Neural crest cell (in vitro differentiated cells): ENCODE results near the gene ACOT13. TPM values are rescaled to one million over a fixed set of nuclear protein-coding genes. Genes with fewer than 3 reads are reported as not detected.

Experiments
- DNase-seq: peaks from one replicate; pipeline ENCODE4 v3.0.0; 2021; ENCODE audit warnings: low read depth, mixed read lengths, low spot score
- H3K27ac Mint-ChIP-seq: one replicate; pipeline ENCODE4 v1.8.0; 2021; ENCODE audit warnings: mild to moderate bottlenecking, mixed read lengths; ENCODE audit not compliant: unreplicated experiment
- H3K27me3 Mint-ChIP-seq: 2 replicates; pipeline ENCODE4 v1.8.0; 2021; ENCODE audit warnings: low read depth, mild to moderate bottlenecking, mixed read lengths
- H3K36me3 Mint-ChIP-seq: 2 replicates; pipeline ENCODE4 v1.8.0; 2021; ENCODE audit warnings: low read depth, mild to moderate bottlenecking, mixed read lengths
- H3K4me1 Mint-ChIP-seq: 2 replicates; pipeline ENCODE4 v1.8.0; 2021; ENCODE audit warnings: mixed read lengths
- H3K4me3 Mint-ChIP-seq: one replicate; pipeline ENCODE4 v1.8.0; 2021; ENCODE audit warnings: mild to moderate bottlenecking, mixed read lengths
- H3K9me3 Mint-ChIP-seq: 2 replicates; pipeline ENCODE4 v1.8.0; 2021; ENCODE audit warnings: mixed read lengths
- CTCF ChIP-seq: fragments of 200-600 bp; sonication (generic); conservative IDR thresholded peaks from 2 replicates; pipeline ENCODE4 v1.5.0; 2021; ENCODE audit warnings: antibody characterized with exemption, mild to moderate bottlenecking
- long read RNA-seq: library from polyadenylated mRNA; unstranded; transcript quantifications from one replicate; pipeline ENCODE4 v2.0.0, GENCODE V29; 2020
- total RNA-seq: library from RNA; stranded (reverse); gene quantifications from 2 replicates; pipeline ENCODE4 v1.2.1, GENCODE V29; 2021

The ACOT13 gene
- 27.4 and 30.3 TPM in 2 replicates for total RNA-seq
- long read RNA-seq, full-length matches to known transcripts = 14 of 21 reads
- long read RNA-seq, partial matches to known transcripts = 4 of 21 reads
- long read RNA-seq, other reads (novel, unspliced or antisense) = 3 of 21 reads

GRCh38 chr6:24666641-24667377 lies at the start of gene ACOT13, which contains the start of gene TDP2:
TSS of gene ACOT13 (plus strand) at chr6:24667077. CDS start at chr6:24667264, 187 bp downstream.
TSS of gene TDP2 (minus strand) at chr6:24666899. CDS start at chr6:24666862, 37 bp downstream.
- DNase-seq = peak; percentile 91
- H3K36me3 Mint-ChIP-seq = peaks cover 33% of the 10 kb centered on the region
- no peaks in the 10 kb centered on the region for H3K27me3 Mint-ChIP-seq
- H3K9me3 Mint-ChIP-seq = peaks cover 10% of the 10 kb centered on the region
- H3K4me3 Mint-ChIP-seq = peak within 1 kb of the TSS; percentile 95
- peak; percentile 68 for TF ChIP-seq CTCF
- H3K4me1 Mint-ChIP-seq = peaks cover 35% of the 10 kb centered on the region
- H3K27ac Mint-ChIP-seq = peak within 1 kb of the TSS; percentile 100

DNA sequence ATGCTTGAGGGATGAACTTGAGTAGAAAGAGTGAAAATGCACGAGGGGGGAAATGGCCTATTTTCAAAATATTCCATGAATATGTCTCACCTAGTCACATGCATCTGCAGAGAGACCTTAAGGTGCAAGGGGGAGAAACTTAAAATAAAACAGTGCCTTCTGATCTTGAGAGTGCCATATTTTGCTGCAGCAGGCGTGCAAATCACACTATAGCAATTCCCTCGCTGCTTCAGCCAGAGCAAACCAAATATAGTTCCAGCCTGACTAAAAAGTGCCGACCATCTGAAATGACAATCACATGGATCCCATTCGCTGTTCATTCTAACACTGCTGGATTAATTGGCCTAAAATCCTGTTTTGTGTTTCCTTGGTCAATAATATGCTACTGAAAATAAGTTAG lies 47.2 kb upstream of the ACOT13 start:
- H3K4me3 Mint-ChIP-seq = no peak overlapping the region
- TF ChIP-seq CTCF = no peak
- H3K36me3 Mint-ChIP-seq = no peaks in the 10 kb centered on the region
- no peak for DNase-seq
- no peaks in the 10 kb centered on the region for H3K27me3 Mint-ChIP-seq
- H3K4me1 Mint-ChIP-seq = no peaks in the 10 kb centered on the region
- H3K27ac Mint-ChIP-seq = no peak overlapping the region
- H3K9me3 Mint-ChIP-seq = no peaks in the 10 kb centered on the region

GRCh38 chr6:24620637-24621036 lies 46.2 kb upstream of the ACOT13 start:
- Mint-ChIP-seq H3K27me3 (no peaks in the 10 kb centered on the region), H3K9me3 (no peaks in the 10 kb centered on the region), H3K27ac (no peak overlapping the region), H3K4me3 (no peak overlapping the region), H3K36me3 (no peaks in the 10 kb centered on the region), H3K4me1 (no peaks in the 10 kb centered on the region)
- no peak for DNase-seq
- no peak for TF ChIP-seq CTCF

GRCh38 chr6:24621626-24622289 lies 45.1 kb upstream of the ACOT13 start:
- no peaks in the 10 kb centered on the region for H3K36me3 Mint-ChIP-seq
- peaks cover 3% of the 10 kb centered on the region for H3K27me3 Mint-ChIP-seq
- no peak for DNase-seq
- TF ChIP-seq CTCF = no peak
- no peak overlapping the region for H3K4me3 Mint-ChIP-seq
- H3K4me1 Mint-ChIP-seq = no peaks in the 10 kb centered on the region
- H3K9me3 Mint-ChIP-seq = no peaks in the 10 kb centered on the region
- H3K27ac Mint-ChIP-seq = no peak overlapping the region

GRCh38 chr6:24630856-24631505 lies 35.9 kb upstream of the ACOT13 start:
- peaks cover 6% of the 10 kb centered on the region for H3K4me1 Mint-ChIP-seq

More at GRCh38 chr6:24630856-24631505, 35.9 kb upstream of the ACOT13 start:
- no peak for TF ChIP-seq CTCF
- H3K27ac Mint-ChIP-seq = peak overlapping the region; percentile 83
- H3K4me3 Mint-ChIP-seq = no peak overlapping the region
- H3K36me3 Mint-ChIP-seq = no peaks in the 10 kb centered on the region
- H3K9me3 Mint-ChIP-seq = peaks cover 3% of the 10 kb centered on the region
- DNase-seq = no peak
- peaks cover 2% of the 10 kb centered on the region for H3K27me3 Mint-ChIP-seq
